Stimulated activated CD4-positive, alpha-beta T cell treated with anti-CD3 and anti-CD28 coated beads, Interleukin-2, amount 100 ng/mL, for 48 hours (primary cell): ENCODE data around the gene DPPA3.
"Not testable (repeated sequence)": the region's sequence is repeated elsewhere in the genome, so short reads cannot be mapped to it uniquely, and the experiment has no call there.

Experiments used
- DNase-seq, 2 donors: peaks; one replicate each; pipeline ENCODE4 v3.0.0-alpha.2; 2020

The DPPA3 gene

GRCh38 chr12:7711133-7711532 is at the start of gene DPPA3:
DPPA3 (plus strand) TSS chr12:7711433; CDS start chr12:7711571, 138 bp downstream.
- no peak for DNase-seq

- no peak for DNase-seq
Observed at GRCh38 chr12:7661741-7662140, 49.5 kb upstream of the DPPA3 start.

DNA sequence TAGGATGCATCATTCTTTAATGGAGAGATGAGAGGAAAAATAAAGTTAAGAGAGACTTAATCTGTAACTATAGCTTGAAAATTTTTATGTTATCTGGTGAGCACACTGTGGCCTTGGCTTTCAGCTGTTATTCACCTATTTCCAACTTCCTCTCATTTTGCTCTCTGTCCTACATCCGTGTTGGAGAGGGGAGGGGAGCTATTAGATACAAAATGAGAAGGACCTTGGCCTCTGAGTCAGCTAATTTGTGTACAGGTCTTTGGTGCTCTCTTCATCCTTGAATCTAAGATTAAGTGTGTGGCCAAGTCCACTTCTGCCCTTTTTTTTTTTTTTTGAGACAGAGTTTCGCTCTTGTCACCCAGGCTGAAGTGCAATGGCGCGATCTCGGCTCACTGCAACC is 44.6 kb upstream of the DPPA3 start:
- no peak for DNase-seq

- DNase-seq = no peak
Observed at GRCh38 chr12:7667125-7667524, 44.1 kb upstream of the DPPA3 start.

DNA sequence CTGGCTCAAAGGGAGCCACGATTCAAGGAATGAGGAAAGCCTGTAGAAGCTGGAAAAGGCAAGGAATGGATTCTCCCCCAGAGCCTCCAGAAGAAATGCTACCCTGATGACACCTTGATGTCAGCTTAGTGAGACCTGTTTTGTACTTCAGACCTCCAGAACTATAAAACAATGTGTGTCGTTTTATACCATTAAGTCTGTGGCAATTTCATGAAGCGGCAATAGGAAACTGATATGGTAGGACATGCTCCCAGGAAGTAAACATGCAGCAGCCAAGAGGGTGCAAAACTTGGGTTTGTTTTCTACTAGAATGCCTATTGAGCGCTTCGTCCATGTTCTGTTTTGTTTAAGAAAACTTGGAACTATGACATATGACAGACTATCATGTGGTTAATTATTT is 43.1 kb upstream of the DPPA3 start:
- no peak for DNase-seq

- DNase-seq = not testable (repeated sequence)
Observed at GRCh38 chr12:7675455-7675854, 35.8 kb upstream of the DPPA3 start.

- DNase-seq = not testable (repeated sequence)
Observed at GRCh38 chr12:7677432-7677888, 33.8 kb upstream of the DPPA3 start.

DNA sequence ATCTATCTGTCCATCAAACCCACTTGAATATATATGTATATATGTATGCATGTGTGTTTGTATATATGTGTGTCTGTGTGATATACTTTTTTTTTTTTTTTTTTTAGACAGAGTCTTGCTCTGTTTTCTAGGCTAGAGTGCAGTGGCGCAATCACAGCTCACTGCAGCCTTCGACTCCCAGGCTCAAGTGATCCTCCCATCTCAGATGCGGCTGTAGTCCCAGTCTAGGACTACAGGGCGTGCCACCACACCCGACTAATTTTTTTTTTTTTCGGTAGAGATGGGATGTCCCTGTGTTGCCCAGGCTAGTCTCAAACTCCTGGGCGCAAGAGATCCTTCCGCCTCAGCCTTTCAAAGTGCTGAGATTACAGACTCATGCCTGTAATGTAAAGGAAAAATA is 32.5 kb upstream of the DPPA3 start:
- DNase-seq = no peak

DNA sequence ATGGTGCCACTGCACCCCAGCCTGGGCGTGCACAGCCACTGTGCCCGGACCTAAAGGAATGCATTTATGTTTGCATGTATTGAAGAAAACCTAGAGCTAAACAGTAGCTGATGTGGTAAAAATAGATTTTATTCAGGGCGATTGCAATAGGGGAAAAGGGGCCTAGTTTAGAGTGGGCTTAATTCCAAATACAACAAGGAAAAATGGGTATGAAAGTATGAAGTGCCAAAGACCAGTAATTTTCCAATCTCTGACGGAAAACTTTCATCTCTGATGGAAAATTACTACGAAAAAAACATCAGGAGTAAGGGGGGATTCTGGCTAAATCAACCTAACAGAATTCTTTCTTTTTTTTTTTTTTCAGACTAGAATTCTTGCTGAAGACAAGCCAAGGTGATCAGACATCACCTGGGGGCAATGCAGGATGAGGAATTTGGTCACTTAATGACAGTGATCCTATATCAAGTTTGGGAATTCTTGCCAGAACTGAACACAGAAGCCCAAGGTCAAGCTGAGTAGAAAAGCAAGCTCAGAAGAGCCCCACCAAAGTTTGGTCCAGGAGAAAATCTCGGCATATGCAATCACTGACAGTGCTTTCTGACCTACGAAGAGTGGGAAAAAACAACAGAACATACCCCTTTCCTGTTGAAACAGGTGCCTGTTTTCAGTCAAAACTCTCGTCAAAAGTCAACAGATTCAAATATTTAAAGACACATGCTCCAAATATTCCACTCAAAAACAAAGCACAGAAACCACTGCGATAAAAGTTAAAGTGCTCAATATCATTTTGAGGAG is 31.8 kb upstream of the DPPA3 start:
- DNase-seq = no peak

GRCh38 chr12:7681535-7681934 is 29.7 kb upstream of the DPPA3 start:
- no peak for DNase-seq

DNA sequence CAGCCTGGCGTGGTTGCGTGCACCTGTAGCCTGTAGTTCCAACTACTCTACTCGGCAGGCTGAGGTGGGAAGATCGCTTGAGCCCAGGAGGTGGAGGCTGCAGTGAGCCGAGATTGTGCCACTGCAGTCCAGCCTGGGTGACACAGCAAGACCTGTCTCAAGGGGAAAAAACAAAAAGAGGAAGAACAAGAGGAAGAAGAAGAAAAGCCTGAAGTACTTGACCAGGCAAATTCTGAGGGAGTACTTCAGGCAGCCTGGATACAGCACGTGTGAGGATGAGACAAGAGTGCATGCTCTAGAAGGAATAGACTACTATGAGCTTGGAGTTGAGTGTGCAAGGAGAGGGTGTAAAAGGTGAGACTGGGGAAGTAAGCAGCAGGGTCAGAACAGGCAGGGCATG is 17.4 kb upstream of the DPPA3 start:
- no peak for DNase-seq

DNA sequence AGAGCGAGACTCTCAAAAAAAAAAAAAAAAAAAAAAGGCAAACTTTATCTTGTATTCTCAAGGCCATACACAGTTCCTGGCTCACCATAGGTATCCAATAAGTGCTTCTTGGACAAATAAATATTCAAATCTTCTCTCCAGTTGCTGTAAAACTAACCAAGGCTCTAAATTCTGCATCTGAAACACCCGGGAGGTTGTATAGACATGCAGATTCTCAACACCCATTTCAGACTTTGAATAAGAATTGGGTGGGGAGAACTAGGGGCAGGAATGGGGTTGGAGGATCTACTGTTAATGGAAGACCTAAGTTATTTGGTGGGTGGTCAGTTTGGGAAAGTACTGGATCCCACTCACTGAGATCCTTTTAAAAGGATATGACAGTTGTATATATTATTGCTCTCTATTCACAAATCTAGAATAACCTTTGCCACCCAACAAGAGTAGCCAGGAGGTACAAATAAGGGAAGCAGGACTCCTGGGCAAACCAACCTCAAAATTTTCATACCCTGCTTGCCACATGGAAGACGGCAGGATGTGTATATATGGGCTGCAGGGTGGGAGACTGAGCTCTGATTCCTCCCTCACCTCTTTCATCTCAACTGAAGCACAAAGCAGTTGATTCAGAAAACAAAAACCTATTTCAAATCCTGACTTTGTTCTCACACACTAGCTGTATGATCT is 16.5 kb upstream of the DPPA3 start:
- no peak for DNase-seq

DNA sequence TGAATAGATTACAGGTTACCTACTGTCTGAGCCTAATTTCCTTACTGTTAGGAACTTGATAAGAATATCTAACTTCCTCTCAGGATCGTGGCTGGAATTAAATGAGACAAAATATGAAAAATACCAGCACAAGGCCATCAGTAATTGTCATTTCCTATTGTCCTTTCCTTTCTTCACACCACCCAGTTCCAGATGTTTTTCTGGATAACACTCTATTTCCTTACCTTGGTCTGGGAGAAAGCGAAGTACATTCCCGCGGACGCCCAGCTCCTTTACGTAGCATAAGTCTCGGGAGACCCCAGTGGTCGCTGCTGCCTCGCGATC is 16.0 kb upstream of the DPPA3 start:
- no peak for DNase-seq

GRCh38 chr12:7695566-7696197 is 15.6 kb upstream of the DPPA3 start, which contains the start of gene GDF3:
GDF3 (minus strand) TSS chr12:7695775; CDS start chr12:7695728, 47 bp downstream.
- DNase-seq = no peak

DNA sequence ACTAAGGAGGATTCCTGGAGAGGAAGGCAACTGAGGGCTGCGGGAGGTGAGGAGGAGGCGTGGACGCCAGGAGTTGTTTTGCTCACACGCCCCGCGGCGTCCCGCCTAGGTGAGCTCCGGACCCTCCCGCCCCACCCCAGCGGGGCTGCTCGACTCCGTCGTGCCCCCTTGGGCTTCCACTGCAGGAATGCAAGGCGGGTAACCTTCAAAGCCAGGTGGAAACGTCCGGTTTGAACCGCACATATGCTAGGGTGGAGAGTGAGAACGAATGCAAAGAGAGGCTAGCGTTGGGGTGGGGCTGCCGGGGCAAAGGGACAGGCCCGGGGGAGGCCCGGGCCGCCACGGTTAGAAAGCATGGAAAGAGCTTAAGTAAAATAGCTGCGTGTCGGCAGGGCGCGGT is 5.4 kb upstream of the DPPA3 start:
- no peak for DNase-seq

GRCh38 chr12:7709969-7710675 is 1.1 kb upstream of the DPPA3 start:
- DNase-seq = no peak

GRCh38 chr12:7712841-7713442 is 1.7 kb downstream of the DPPA3 start:
- DNase-seq = no peak

GRCh38 chr12:7716381-7716780 is 5.1 kb downstream of the DPPA3 start:
- no peak for DNase-seq

DNA sequence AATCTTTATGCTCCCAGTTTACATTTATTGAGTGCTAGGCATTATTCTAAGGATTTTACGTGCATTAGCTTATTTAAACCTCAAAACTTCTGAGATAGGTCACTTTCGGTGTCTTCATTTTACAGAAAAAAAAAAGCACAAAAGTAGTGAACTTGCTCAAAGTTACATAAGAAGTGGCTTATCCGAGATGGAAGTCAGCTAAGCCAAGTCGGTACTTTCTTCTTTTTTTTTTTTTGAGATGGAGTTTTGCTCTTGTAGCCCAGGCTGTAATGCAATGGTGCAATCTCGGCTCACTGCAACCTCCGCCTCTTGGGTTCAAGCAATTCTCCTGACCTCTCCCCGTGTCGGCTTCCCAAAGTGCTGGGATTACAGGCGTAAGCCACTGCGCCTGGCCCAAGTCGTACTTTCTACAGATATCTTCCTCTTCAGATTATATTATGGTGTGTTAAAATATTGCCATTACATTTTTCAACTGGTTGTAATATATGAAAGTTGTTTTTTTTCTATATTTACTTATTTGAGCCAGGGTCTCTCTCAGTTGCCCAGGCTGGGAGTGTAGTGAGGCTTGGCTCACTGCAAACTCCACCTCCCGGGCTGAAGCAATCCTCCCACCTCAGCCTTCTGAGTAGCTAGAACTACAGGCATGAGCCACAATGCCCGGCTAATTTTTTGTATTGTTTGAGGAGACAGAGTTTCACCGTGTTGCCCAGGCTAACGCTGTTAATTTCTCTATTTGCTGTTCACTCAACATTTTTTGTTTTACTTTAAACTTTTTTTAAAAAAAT is 8.9 kb downstream of the DPPA3 start:
- no peak for DNase-seq

- no peak for DNase-seq
Observed at GRCh38 chr12:7723926-7724325, 12.7 kb downstream of the DPPA3 start.

- no peak for DNase-seq
Observed at GRCh38 chr12:7729746-7730145, 18.5 kb downstream of the DPPA3 start.

DNA sequence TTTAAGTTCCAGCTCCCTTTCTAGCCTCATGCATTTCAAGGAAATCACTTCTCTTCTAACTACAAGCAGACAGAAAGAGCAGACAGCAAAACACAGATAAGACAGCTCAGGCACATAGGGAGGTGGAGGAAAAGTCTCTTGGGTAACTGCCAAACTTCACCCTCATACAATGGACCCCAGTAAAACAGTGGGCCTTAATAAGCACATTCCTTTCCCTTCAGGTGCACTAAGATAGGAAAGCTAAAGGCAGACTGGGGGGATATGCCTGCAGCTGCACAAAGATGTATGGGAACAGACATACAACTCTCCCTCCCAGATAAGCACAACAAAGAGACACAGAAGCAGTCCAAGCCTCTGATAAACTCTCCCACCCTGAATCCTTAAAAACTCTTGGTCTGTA is 19.8 kb downstream of the DPPA3 start:
- not testable (repeated sequence) for DNase-seq
